PC-3 (cell line): ENCODE results near the gene BOLA3. TPM values are rescaled to one million over a fixed set of nuclear protein-coding genes. Genes with fewer than 3 reads are reported as not detected.

Experiments used
- ATAC-seq: fragments of 200-7000 bp; cut with Tn5 transposase; 2 replicates; pipeline ENCODE4 v1.9.1; 2020; ENCODE audit warnings: mild to moderate bottlenecking, moderate library complexity
- BruUV-seq: library from RNA; stranded (reverse); fragments of 400-500 nt; replicated peaks from 2 replicates; lab custom pipeline; 2021; lab: Mats Ljungman, UMichigan
- CTCF ChIA-PET: fragments of 300-600 bp; sonication (Branson Sonifier 250); formaldehyde crosslinking; loops from one replicate; lab custom pipeline; 2022; ENCODE audit warnings: antibody characterized with exemption; lab: Charles Lee
- POLR2A ChIA-PET: fragments of 300-600 bp; sonication (Branson Sonifier 250); formaldehyde crosslinking; loops from one replicate; lab custom pipeline; 2022; ENCODE audit warnings: antibody characterized with exemption; ENCODE audit not compliant: unreplicated experiment; lab: Charles Lee
- DNase-seq: peaks from one replicate; pipeline ENCODE4 v3.0.0-alpha.2; 2015
- H2AFZ ChIP-seq: fragments of 300-600 bp; sonication (generic); 2 replicates; pipeline ENCODE4 v1.6.0; 2016; ENCODE audit warnings: antibody characterized with exemption, low read length
- H3F3A ChIP-seq: fragments of 300-600 bp; sonication (generic); one replicate; pipeline ENCODE4 v1.6.0; 2017; ENCODE audit warnings: antibody characterized with exemption, low read length, control low read depth, mild to moderate bottlenecking; ENCODE audit not compliant: unreplicated experiment
- H3K27ac ChIP-seq: fragments of 300-600 bp; sonication (generic); 2 replicates; pipeline ENCODE4 v1.5.1; 2016; ENCODE audit warnings: mild to moderate bottlenecking, low read length
- H3K27me3 ChIP-seq: fragments of 300-600 bp; sonication (generic); 2 replicates; pipeline ENCODE4 v1.6.1; 2016; ENCODE audit warnings: low read length, mixed read lengths
- H3K36me3 ChIP-seq: fragments of 300-600 bp; sonication (generic); 2 replicates; pipeline ENCODE4 v1.6.1; 2016; ENCODE audit warnings: low read depth, mixed run types, low read length, mixed read lengths
- H3K4me1 ChIP-seq: fragments of 300-600 bp; sonication (generic); 2 replicates; pipeline ENCODE4 v1.5.1; 2016; ENCODE audit warnings: low read length; ENCODE audit not compliant: insufficient read depth
- H3K4me2 ChIP-seq: fragments of 300-600 bp; sonication (generic); 2 replicates; pipeline ENCODE4 v1.6.0; 2016; ENCODE audit warnings: low read length
- H3K4me3 ChIP-seq: fragments of 300-600 bp; sonication (generic); 2 replicates; pipeline ENCODE4 v1.5.1; 2016; ENCODE audit warnings: mild to moderate bottlenecking, low read length, mixed read lengths
- H3K79me2 ChIP-seq: fragments of 300-600 bp; sonication (generic); 2 replicates; pipeline ENCODE4 v1.6.1; 2017; ENCODE audit warnings: low read length, mixed read lengths
- H3K9ac ChIP-seq: fragments of 300-600 bp; sonication (generic); 2 replicates; pipeline ENCODE4 v1.6.0; 2016; ENCODE audit warnings: mild to moderate bottlenecking, low read length
- H3K9me2 ChIP-seq: fragments of 300-600 bp; sonication (generic); replicated peaks from 2 replicates; pipeline ENCODE4 v1.6.1; 2016; ENCODE audit warnings: mixed run types, low read length, mixed read lengths
- H3K9me3 ChIP-seq: fragments of 300-600 bp; sonication (generic); 2 replicates; pipeline ENCODE4 v1.6.1; 2016; ENCODE audit warnings: low read length, mixed read lengths
- H4K20me1 ChIP-seq: fragments of 300-600 bp; sonication (generic); 2 replicates; pipeline ENCODE4 v1.6.1; 2016; ENCODE audit warnings: low read length, mixed read lengths
- EZH2 ChIP-seq: fragments of 300-600 bp; sonication (generic); IDR thresholded peaks from one replicate; pipeline ENCODE4 v1.6.1; 2017; ENCODE audit warnings: antibody characterized with exemption, mild to moderate bottlenecking, low read length; ENCODE audit not compliant: unreplicated experiment
- EZH2phosphoT487 ChIP-seq: fragments of 300-600 bp; sonication (generic); IDR thresholded peaks from 2 replicates; pipeline ENCODE4 v1.6.1; 2018; ENCODE audit warnings: mild to moderate bottlenecking, antibody characterized with exemption, low read length, borderline replicate concordance
- intact Hi-C: fragments of 100-400 bp; cut with micrococcal nuclease; formaldehyde crosslinking; loops from 2 replicates; pipeline ENCODE4 v1.9.0; 2023
- total RNA-seq: library from RNA; depleted of rRNA; stranded (reverse); fragments of >200 nt; gene quantifications from 2 replicates; pipeline ENCODE4 v1.2.3, GENCODE V29; 2014; rRNA removed
- TF ChIP-seq, protein P1 (sequence below): fragments of 300-600 bp; sonication (generic); conservative IDR thresholded peaks from 2 replicates; pipeline ENCODE4 v1.5.1; 2017; ENCODE audit warnings: antibody characterized with exemption, low read depth, mild to moderate bottlenecking, low read length

BOLA3 gene
- total RNA-seq, 1 experiment from 2014 or later = 104 TPM

GRCh38 chr2:74087696-74088095 is 60.0 kb downstream of the BOLA3 start:
- intact Hi-C loops = no loop called here
- Histone ChIP-seq H3K27ac (no peak overlapping the region), H3K4me3 (no peak overlapping the region), H3K4me1 (no peaks in the 10 kb centered on the region), H3K79me2 (no peaks in the 10 kb centered on the region), H2AFZ (no peak overlapping the region), H3F3A (no peaks in the 10 kb centered on the region), H3K27me3 (no peaks in the 10 kb centered on the region), H3K9me3 (no peaks in the 10 kb centered on the region), H3K36me3 (peaks cover 19% of the 10 kb centered on the region; the same call in 1 of the 2 replicates), H4K20me1 (no peaks in the 10 kb centered on the region), H3K9me2 (no peaks in the 10 kb centered on the region), H3K9ac (no peak overlapping the region), H3K4me2 (no peak overlapping the region)
- ChIA-PET CTCF (no interaction called here), POLR2A (no interaction called here)
- TF ChIP-seq EZH2phosphoT487 (no peak), EZH2 (no peak)
- TF ChIP-seq, protein P1, sequence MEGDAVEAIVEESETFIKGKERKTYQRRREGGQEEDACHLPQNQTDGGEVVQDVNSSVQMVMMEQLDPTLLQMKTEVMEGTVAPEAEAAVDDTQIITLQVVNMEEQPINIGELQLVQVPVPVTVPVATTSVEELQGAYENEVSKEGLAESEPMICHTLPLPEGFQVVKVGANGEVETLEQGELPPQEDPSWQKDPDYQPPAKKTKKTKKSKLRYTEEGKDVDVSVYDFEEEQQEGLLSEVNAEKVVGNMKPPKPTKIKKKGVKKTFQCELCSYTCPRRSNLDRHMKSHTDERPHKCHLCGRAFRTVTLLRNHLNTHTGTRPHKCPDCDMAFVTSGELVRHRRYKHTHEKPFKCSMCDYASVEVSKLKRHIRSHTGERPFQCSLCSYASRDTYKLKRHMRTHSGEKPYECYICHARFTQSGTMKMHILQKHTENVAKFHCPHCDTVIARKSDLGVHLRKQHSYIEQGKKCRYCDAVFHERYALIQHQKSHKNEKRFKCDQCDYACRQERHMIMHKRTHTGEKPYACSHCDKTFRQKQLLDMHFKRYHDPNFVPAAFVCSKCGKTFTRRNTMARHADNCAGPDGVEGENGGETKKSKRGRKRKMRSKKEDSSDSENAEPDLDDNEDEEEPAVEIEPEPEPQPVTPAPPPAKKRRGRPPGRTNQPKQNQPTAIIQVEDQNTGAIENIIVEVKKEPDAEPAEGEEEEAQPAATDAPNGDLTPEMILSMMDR = no peak
- no peak for DNase-seq
- no peak for ATAC-seq
- no TSS peak for BruUV-seq

DNA sequence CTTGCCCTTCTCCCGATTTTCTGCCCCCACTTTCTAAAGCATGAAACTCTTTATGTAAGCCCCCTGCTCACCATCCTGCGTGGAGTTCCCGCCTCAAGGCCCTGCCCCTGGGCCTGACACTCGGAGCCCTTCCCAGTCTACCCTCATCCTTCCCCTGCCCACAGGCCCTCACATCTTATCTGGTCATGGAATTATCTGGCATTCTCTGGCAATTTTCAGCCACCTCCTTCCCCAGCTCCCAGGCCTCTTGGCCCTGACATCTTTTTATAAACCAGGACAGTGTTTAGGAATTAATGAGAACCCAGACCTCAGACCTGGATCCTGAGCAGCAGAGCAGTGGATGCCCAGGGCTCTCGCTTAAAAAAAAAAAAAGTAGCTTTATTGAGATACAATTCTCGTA is 61.7 kb downstream of the BOLA3 start:
- Histone ChIP-seq H3K4me3 (no peak overlapping the region), H3K27me3 (no peaks in the 10 kb centered on the region), H3K36me3 (peaks cover 22% of the 10 kb centered on the region; the same call in 1 of the 2 replicates), H3K9me2 (no peaks in the 10 kb centered on the region), H3K9me3 (no peaks in the 10 kb centered on the region), H3K4me1 (no peaks in the 10 kb centered on the region), H3K9ac (no peak overlapping the region), H3K27ac (no peak overlapping the region), H2AFZ (no peak overlapping the region), H4K20me1 (no peaks in the 10 kb centered on the region), H3K79me2 (no peaks in the 10 kb centered on the region), H3K4me2 (no peak overlapping the region), H3F3A (no peaks in the 10 kb centered on the region)
- POLR2A ChIA-PET = no interaction called here
- intact Hi-C loops = no loop called here
- no peak for DNase-seq
- no peak for ATAC-seq
- CTCF ChIA-PET = no interaction called here
- TF ChIP-seq EZH2 (no peak), EZH2phosphoT487 (no peak)
- TF ChIP-seq, protein P1 = no peak
- BruUV-seq = no TSS peak

Other genes with a start within 250 kb of the BOLA3 start
- gene DGUOK, start 221.0 kb downstream of the BOLA3 start, total RNA-seq = 42.2 and 61.3 TPM in 2 replicates
- gene TET3, start 163.0 kb downstream of the BOLA3 start, total RNA-seq = 6.1 and 10.1 TPM in 2 replicates
- 51.6 and 69.8 TPM in 2 replicates for gene MOB1A, start 31.0 kb upstream of the BOLA3 start, total RNA-seq
- gene MTHFD2, start 50.7 kb upstream of the BOLA3 start, total RNA-seq = 115 and 118 TPM in 2 replicates
- 0.40 and 2.4 TPM in 2 replicates for gene SLC4A5, start 195.5 kb upstream of the BOLA3 start, total RNA-seq
- gene DCTN1, start 232.4 kb upstream of the BOLA3 start, total RNA-seq = 67.8 and 91.0 TPM in 2 replicates